Fibroblast of lung (primary cell): ENCODE measurements around the gene KRT15. TPM values are rescaled to one million over a fixed set of nuclear protein-coding genes. Genes with fewer than 3 reads are reported as not detected.

Experiments
- DNase-seq, 2 donors: peaks; one replicate each; pipeline versions ENCODE4 v3.0.0 to v3.0.0-alpha.2; 2010; ENCODE audit warnings: low read depth in 2 of 2
- H2AFZ ChIP-seq: 2 replicates; pipeline ENCODE4 v1.5.1; 2012; ENCODE audit warnings: low read length, control low read depth, inconsistent platforms
- H3K27ac ChIP-seq: 2 replicates; pipeline ENCODE4 v1.5.1; 2011; ENCODE audit warnings: low read length, control low read depth; ENCODE audit not compliant: insufficient read depth
- H3K27me3 ChIP-seq: 2 replicates; pipeline ENCODE4 v1.5.1; 2011; ENCODE audit warnings: mild to moderate bottlenecking, low read length; ENCODE audit not compliant: control insufficient read depth, insufficient read depth
- H3K36me3 ChIP-seq: 2 replicates; pipeline ENCODE4 v1.5.1; 2011; ENCODE audit warnings: low read length; ENCODE audit not compliant: control insufficient read depth, insufficient read depth
- H3K4me1 ChIP-seq: 2 replicates; pipeline ENCODE4 v1.5.1; 2011; ENCODE audit warnings: low read length; ENCODE audit not compliant: control insufficient read depth, insufficient read depth; ENCODE audit errors: extremely low read depth
- H3K4me2 ChIP-seq: 2 replicates; pipeline ENCODE4 v1.5.1; 2011; ENCODE audit warnings: low read length, control low read depth; ENCODE audit not compliant: insufficient read depth; ENCODE audit errors: extremely low read depth
- H3K4me3 ChIP-seq, 4 experiments: fragments of 200-600 bp in 1 of 4; sonication (generic) in 1 of 4; replicated peaks in 1 of 4; 2 replicates each; pipeline ENCODE4 v1.5.1; 2011 to 2016; ENCODE audit warnings: low read length in 4 of 4, low read depth in 3 of 4, mild to moderate bottlenecking in 3 of 4, control low read depth in 2 of 4, inconsistent platforms in 1 of 4, mixed read lengths in 1 of 4; ENCODE audit not compliant: insufficient read depth in 1 of 4; ENCODE audit errors: control extremely low read depth in 1 of 4
- H3K79me2 ChIP-seq: 2 replicates; pipeline ENCODE4 v1.5.1; 2012; ENCODE audit warnings: mild to moderate bottlenecking, low read length, inconsistent platforms; ENCODE audit not compliant: control insufficient read depth, insufficient read depth
- H3K9ac ChIP-seq: 2 replicates; pipeline ENCODE4 v1.5.1; 2011; ENCODE audit warnings: mild to moderate bottlenecking, low read length, control low read depth; ENCODE audit not compliant: insufficient read depth
- H3K9me3 ChIP-seq: 2 replicates; pipeline ENCODE4 v1.5.1; 2012; ENCODE audit warnings: low read depth, low read length; ENCODE audit not compliant: control insufficient read depth, insufficient read depth
- H4K20me1 ChIP-seq: 2 replicates; pipeline ENCODE4 v1.5.1; 2011; ENCODE audit warnings: low read length; ENCODE audit not compliant: control insufficient read depth, insufficient read depth; ENCODE audit errors: extremely low read depth
- EZH2 ChIP-seq: IDR thresholded peaks from 2 replicates; pipeline ENCODE4 v1.5.1; 2012; ENCODE audit warnings: low read length, control low read depth, mild to moderate bottlenecking; ENCODE audit errors: missing control alignments
- polyA plus RNA-seq, 2 donors: library from polyadenylated mRNA; depleted of rRNA in 1 of 2; stranded (reverse) in 1 of 2; unstranded in 1 of 2; fragments of >200 nt; gene quantifications; 2 replicates each; pipeline ENCODE4 v1.2.1, GENCODE V29; 2011 to 2012; ENCODE audit warnings: missing spikeins in 1 of 2
- total RNA-seq: library from RNA; depleted of rRNA; stranded (reverse); fragments of >200 nt; gene quantifications from 2 replicates; pipeline ENCODE4 v1.2.1, GENCODE V29; 2014
- TF ChIP-seq, protein P1 (sequence below), 2 donors: IDR thresholded peaks in 1 of 2; conservative IDR thresholded peaks in 1 of 2; 1 replicate in 1 of 2; 2 replicates in 1 of 2; pipeline ENCODE4 v1.5.1; 2011 to 2012; ENCODE audit warnings: low read length in 2 of 2, control low read depth in 1 of 2, inconsistent platforms in 1 of 2, low read depth in 1 of 2, mild to moderate bottlenecking in 1 of 2

The KRT15 gene
- total and polyA plus RNA-seq, 2 donors (not counting 1 experiment from before 2014, with no cell fraction given), result 0.17 to 0.47 TPM

DNA sequence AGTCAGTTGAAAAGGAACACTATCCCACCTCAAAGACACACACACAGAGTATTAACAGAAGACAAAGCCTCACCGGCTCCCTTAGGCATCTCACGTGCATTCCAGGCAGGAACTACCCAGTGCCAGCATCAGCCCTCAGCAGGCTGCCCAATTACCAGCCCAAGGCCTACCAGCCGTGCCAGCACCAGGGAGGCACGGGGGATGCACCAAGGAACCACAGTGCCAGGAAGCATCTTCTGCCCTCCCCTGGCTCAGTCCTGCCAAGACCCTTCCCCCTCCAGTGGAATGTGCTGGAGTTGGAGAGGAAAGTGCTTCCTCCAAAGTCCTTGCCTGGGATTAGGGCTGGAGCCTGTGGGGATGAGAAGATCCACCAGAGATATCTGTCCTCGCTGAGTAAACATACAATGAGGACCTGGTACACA, 20.4 kb upstream of the KRT15 start:
- DNase-seq, result no peak
- no peak overlapping the region for H2AFZ ChIP-seq
- H3K27ac ChIP-seq, result no peak overlapping the region
- H3K36me3 ChIP-seq, result no peaks in the 10 kb centered on the region
- H3K27me3 ChIP-seq, result no peaks in the 10 kb centered on the region
- H3K4me3 ChIP-seq, result no peak overlapping the region
- no peaks in the 10 kb centered on the region for H3K9me3 ChIP-seq
- no peak overlapping the region for H3K4me2 ChIP-seq
- H3K4me1 ChIP-seq, result peaks cover 4% of the 10 kb centered on the region
- no peak overlapping the region for H3K9ac ChIP-seq
- TF ChIP-seq, protein P1, sequence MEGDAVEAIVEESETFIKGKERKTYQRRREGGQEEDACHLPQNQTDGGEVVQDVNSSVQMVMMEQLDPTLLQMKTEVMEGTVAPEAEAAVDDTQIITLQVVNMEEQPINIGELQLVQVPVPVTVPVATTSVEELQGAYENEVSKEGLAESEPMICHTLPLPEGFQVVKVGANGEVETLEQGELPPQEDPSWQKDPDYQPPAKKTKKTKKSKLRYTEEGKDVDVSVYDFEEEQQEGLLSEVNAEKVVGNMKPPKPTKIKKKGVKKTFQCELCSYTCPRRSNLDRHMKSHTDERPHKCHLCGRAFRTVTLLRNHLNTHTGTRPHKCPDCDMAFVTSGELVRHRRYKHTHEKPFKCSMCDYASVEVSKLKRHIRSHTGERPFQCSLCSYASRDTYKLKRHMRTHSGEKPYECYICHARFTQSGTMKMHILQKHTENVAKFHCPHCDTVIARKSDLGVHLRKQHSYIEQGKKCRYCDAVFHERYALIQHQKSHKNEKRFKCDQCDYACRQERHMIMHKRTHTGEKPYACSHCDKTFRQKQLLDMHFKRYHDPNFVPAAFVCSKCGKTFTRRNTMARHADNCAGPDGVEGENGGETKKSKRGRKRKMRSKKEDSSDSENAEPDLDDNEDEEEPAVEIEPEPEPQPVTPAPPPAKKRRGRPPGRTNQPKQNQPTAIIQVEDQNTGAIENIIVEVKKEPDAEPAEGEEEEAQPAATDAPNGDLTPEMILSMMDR (conservative IDR thresholded peaks at IDR 0.05 in 1 of 2, IDR thresholded peaks at IDR 0.05 in 1 of 2; ENCODE audit: low read depth in 1 of 2, low read length in 2 of 2), result no peak
- TF ChIP-seq EZH2, result no peak
- no peaks in the 10 kb centered on the region for H3K79me2 ChIP-seq
- no peaks in the 10 kb centered on the region for H4K20me1 ChIP-seq

DNA sequence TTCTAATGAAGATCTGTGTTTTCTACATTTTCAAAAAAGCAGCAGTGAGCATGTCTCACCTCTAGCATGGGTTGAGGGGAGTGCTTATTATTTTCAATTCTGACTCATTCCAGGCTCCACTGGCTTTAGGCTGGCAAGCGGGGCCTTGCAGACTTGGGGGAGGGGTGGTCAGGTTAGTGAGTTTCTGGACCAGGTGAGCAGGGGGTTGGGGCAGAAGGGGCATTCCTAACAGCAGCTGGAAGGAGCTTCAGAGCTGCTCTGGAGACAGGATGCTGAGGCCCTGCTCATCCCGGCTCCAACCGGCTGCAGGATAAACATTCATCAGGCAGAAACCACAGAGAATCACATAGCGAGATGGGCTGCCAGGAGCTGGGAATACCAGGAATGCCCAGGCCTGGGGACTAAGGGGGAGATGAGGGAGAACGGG, 19.9 kb upstream of the KRT15 start:
- Histone ChIP-seq H3K4me1 (peaks cover 4% of the 10 kb centered on the region), H3K4me3 (no peak overlapping the region), H3K9me3 (no peaks in the 10 kb centered on the region), H3K36me3 (no peaks in the 10 kb centered on the region), H3K9ac (no peak overlapping the region), H3K4me2 (no peak overlapping the region), H4K20me1 (no peaks in the 10 kb centered on the region), H2AFZ (no peak overlapping the region), H3K27ac (no peak overlapping the region), H3K27me3 (no peaks in the 10 kb centered on the region), H3K79me2 (no peaks in the 10 kb centered on the region)
- peak in 1 of 2 donors; percentile 63 for DNase-seq
- no peak for TF ChIP-seq EZH2
- TF ChIP-seq, protein P1 (conservative IDR thresholded peaks at IDR 0.05 in 1 of 2, IDR thresholded peaks at IDR 0.05 in 1 of 2; ENCODE audit: low read depth in 1 of 2, low read length in 2 of 2), result no peak

DNA sequence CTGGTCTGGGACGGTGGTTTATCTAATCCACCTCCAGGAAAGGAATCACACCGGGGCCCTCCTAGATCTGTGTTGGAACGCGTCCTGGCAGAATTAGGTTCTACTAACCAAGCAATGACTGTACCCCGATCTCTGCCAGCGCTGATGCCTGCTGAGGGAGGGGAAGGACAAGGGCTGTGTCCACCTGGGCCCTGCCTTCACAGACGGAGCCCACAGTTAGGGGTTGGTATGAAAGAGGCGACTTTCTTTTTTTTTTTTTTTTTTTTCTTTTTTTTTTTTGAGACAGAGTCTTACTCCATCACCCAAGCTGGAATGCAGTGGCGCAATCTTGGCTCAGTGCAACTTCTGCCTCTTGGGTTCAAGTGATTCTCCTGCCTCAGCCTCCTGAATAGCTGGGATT, 19.3 kb upstream of the KRT15 start:
- Histone ChIP-seq H4K20me1 (no peaks in the 10 kb centered on the region), H3K27ac (no peak overlapping the region), H3K36me3 (no peaks in the 10 kb centered on the region), H3K4me1 (peaks cover 4% of the 10 kb centered on the region), H2AFZ (no peak overlapping the region), H3K79me2 (no peaks in the 10 kb centered on the region), H3K4me2 (no peak overlapping the region), H3K9ac (no peak overlapping the region), H3K9me3 (no peaks in the 10 kb centered on the region), H3K4me3 (no peak overlapping the region), H3K27me3 (no peaks in the 10 kb centered on the region)
- DNase-seq, result peak in 1 of 2 donors; percentile 45
- TF ChIP-seq EZH2, result no peak
- TF ChIP-seq, protein P1 (conservative IDR thresholded peaks at IDR 0.05 in 1 of 2, IDR thresholded peaks at IDR 0.05 in 1 of 2; ENCODE audit: low read depth in 1 of 2, low read length in 2 of 2), result no peak
